Measurements from ENCODE around the gene CIDEC. TPM values are rescaled to one million over a fixed set of nuclear protein-coding genes. Genes with fewer than 3 reads are reported as not detected.

The CIDEC gene
- total RNA-seq, 3 donors from 2014 or later: 10.4 to 49.0 (median 14.9) TPM

- intact Hi-C loops (cut with DNase I, micrococcal nuclease): no loop called here
- DNase-seq (no peak), ATAC-seq (no peak)
- H3K4me3 ChIP-seq: no peak overlapping the region
- no peaks in the 10 kb centered on the region for H3K9me3 ChIP-seq
- peaks cover 7% of the 10 kb centered on the region for H3K4me1 ChIP-seq (ENCODE audit: low read depth)
- no peaks in the 10 kb centered on the region for H3K36me3 ChIP-seq (ENCODE audit: low read depth)
- TF ChIP-seq CTCF (IDR thresholded peaks at IDR 0.05): no peak
Observed at GRCh38 chr3:9886328-9886727, 6.3 kb upstream of the CIDEC start.

GRCh38 chr3:9884555-9885165 lies 4.6 kb upstream of the CIDEC start:
- Histone ChIP-seq H3K4me1 (ENCODE audit: low read depth) (no peaks in the 10 kb centered on the region), H3K9me3 (no peaks in the 10 kb centered on the region), H3K36me3 (ENCODE audit: low read depth) (no peaks in the 10 kb centered on the region), H3K4me3 (no peak overlapping the region)
- no peak for TF ChIP-seq CTCF (IDR thresholded peaks at IDR 0.05)
- ATAC-seq (peak; percentile 98), DNase-seq (peak in 1 of 3 donors; percentile 35)
- intact Hi-C loops (cut with DNase I, micrococcal nuclease): no loop called here

GRCh38 chr3:9883706-9884554 lies 3.9 kb upstream of the CIDEC start:
- H3K4me1 ChIP-seq (ENCODE audit: low read depth): no peaks in the 10 kb centered on the region
- DNase-seq (no peak), ATAC-seq (no peak)
- no peaks in the 10 kb centered on the region for H3K9me3 ChIP-seq
- no peak for TF ChIP-seq CTCF (IDR thresholded peaks at IDR 0.05)
- no peaks in the 10 kb centered on the region for H3K36me3 ChIP-seq (ENCODE audit: low read depth)
- intact Hi-C loops (cut with DNase I, micrococcal nuclease): no loop called here
- H3K4me3 ChIP-seq: no peak overlapping the region

DNA sequence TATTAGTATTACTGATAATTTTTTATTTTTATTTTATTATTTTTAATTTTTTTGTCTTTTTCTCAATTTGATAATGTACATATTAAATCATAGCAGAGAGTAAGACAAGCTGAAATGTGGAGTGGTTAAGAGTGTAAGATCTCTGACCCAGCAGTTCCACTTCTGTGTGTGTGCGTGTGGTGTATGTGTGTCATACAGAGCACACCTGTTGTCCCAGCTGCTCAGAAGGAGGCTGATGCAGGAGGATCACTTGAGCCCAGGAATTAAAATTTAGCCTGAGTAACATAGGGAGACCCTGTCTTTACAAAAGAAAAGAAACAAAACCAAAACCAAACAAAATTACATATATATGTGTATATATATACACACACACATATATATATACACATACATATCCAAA lies 1.4 kb upstream of the CIDEC start:
- H3K4me1 ChIP-seq (ENCODE audit: low read depth): no peaks in the 10 kb centered on the region
- no peaks in the 10 kb centered on the region for H3K9me3 ChIP-seq
- ATAC-seq (no peak), DNase-seq (no peak)
- intact Hi-C loops (cut with DNase I, micrococcal nuclease): no loop called here
- H3K36me3 ChIP-seq (ENCODE audit: low read depth): no peaks in the 10 kb centered on the region
- H3K4me3 ChIP-seq: no peak overlapping the region
- no peak for TF ChIP-seq CTCF (IDR thresholded peaks at IDR 0.05)

- no peak for TF ChIP-seq CTCF (IDR thresholded peaks at IDR 0.05)
- Histone ChIP-seq H3K4me3 (no peak overlapping the region), H3K36me3 (ENCODE audit: low read depth) (no peaks in the 10 kb centered on the region), H3K4me1 (ENCODE audit: low read depth) (no peaks in the 10 kb centered on the region), H3K9me3 (no peaks in the 10 kb centered on the region)
- ATAC-seq: peak; percentile 99
- intact Hi-C loops (cut with DNase I, micrococcal nuclease): no loop called here
- peak in 2 of 3 donors; percentile 30 to 49 for DNase-seq
Observed at GRCh38 chr3:9878700-9879099, 1.4 kb downstream of the CIDEC start.
